Muscle of arm (tissue), 12 donors: ENCODE data around the gene ZNF511. TPM values are rescaled to one million over a fixed set of nuclear protein-coding genes. Genes with fewer than 3 reads are reported as not detected.

Experiments used
- DNase-seq: peaks from one replicate; pipeline ENCODE4 v3.0.0-alpha.2; 2013
- polyA plus RNA-seq, 12 donors: library from polyadenylated mRNA; unstranded; fragments of 120-200 nt; gene quantifications; one replicate each; pipeline ENCODE4 v1.2.1, GENCODE V29; 2013; ENCODE audit not compliant: insufficient read length in 12 of 12

ZNF511 gene
- polyA plus RNA-seq, 12 donors, result 26.1 to 39.7 (median 32.2) TPM; not detected in 1

- no peak for DNase-seq
Observed at GRCh38 chr10:133332936-133333699, 24.4 kb downstream of the ZNF511 start.

GRCh38 chr10:133334503-133335245 is 26.0 kb downstream of the ZNF511 start:
- no peak for DNase-seq

DNA sequence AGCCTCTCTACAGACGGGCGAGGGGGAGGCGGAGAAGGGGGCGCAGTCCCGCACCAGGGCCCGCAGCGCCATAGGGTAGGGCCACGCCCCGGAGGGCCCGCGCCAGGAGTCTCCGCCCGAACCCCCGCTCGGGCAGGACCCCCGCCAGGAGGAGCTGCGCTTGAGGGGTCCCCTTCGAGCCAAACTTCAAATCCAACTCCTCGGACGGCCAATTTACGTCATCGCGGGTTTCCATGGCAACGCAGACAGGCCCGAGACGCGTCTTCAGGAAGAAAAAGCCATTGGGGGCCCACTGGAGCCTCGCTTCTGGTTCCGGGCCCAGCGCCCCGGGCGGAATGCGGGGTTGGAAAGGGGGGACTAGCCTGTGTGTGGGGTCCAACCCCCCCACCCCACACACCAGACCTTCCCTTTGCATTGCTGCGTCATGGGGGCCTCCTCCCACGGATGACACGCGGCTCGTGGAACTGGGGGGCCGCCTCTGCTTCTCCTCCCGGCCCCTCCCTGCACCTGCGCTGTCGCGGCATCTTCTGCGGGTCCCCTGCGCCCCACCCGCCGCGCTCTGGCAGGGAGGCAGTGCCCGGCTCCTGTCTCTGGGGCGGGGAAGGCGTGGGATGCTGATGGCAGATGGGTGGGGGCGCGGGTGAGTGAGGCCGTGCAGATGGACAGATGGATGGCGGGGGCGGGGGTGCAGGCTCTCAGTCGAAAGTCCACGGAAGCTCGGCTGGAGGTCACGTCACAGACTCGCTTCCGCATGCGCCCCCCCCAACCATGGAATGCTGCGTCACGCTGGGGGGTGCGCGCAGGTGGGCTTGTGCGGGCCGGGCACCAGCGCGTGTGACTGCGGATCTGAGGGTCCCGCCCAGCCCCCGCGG is 26.8 kb downstream of the ZNF511 start:
- DNase-seq, result peak; percentile 72

DNA sequence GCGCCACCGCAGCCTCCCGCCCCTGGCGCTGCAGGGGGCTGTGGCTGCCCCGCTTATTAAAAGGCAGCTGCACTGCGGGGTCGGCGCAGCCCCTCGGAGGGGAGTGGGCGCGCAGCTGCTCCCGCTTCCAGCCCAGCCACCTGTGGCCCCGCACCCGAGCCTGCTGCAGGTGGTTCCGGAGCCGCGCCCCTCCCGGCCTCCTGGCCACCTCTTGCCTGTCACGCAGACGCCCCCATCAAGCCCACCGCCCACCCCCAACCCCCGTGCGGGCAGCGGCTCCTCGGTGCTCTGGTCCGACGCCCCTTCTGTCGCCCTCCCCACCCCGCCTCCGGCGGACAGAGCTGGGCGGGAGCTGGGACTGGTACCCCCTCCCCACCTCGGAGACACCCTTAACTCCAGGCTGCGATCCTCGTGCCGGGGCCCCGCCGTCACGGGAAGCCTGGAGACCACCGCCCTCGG is 27.4 kb downstream of the ZNF511 start:
- DNase-seq, result no peak

DNA sequence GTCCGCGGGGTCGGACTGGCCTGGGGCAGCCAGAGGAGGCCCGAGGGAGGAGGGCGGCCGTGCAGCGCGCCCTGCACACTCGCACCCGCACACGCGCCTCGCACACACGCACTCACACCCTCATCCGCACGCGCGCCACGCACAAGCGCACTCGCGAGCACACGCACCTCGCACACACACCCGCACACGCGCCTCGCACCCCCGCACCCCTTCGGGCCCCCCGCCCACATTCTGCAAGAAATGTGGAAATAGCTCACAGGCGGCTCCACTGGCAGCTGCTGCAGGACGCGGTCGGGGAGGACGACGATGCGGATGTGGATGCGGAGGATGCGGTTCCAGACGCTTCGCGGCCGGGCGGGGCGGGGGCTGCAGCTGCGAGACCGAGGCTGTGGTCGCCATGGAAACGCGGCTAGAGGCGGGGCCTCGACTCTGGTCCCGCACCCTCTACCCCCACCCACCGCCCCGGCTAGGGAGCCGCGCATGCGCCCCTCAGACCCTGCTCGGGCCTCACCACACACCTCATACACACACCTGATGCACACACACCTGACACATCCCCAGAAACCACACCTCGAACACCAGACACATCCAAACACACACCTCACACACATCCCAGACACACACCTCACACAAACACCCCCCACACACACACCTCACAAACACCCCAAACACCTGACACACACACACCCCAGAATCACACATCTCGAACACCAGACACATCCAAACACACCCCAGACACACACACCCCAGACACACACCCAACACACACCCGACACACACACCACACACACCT is 28.1 kb downstream of the ZNF511 start, which contains the start of gene CALY:
Gene CALY, minus strand, starts transcription at position 320 of the 793 bp plus-strand sequence. CDS start 7,907 bp downstream, outside the sequence.
- no peak for DNase-seq

- DNase-seq, result no peak
Observed at GRCh38 chr10:133337370-133337725, 28.6 kb downstream of the ZNF511 start.

- DNase-seq, result no peak
Observed at GRCh38 chr10:133338080-133339071, 29.7 kb downstream of the ZNF511 start.

GRCh38 chr10:133339708-133340380 is 31.1 kb downstream of the ZNF511 start:
- DNase-seq, result no peak

DNA sequence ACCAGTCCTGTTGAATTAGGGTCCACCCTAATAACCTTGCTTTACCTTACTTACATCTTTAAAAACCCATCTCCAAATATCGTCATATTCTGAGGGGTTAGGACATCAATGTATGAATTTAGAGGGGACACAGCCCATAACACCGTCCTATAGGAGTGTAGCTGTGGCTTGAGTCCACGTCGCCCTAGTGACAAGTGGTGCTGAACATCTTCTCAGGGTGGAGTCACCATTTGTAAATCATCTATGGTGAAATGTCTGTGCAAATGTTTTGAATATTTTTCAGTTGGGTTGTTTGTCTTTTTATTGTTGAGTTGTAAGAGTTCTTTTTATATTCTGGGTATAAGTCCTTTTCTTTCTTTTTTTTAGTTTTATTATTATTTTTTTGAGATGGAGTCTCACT is 33.3 kb downstream of the ZNF511 start:
- DNase-seq, result no peak

DNA sequence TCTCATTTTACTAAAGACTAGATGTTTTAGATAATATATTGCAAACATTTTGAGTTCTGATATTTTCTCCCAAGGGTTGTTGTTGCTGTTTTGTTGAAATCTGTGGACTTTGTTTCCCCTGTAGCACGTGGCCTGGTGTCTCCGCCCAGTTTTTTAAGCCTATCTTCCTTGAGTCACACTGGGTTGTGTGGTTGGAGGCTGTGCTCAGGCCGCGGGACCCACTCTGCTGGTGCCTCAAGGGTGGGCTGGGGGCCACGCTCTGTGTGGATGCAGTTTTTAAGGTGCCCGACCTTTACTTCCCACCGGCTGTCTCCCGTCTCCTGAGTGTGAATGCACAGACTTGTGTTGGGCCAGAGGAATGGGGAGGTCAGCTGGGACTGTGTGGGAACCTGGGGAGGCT is 34.2 kb downstream of the ZNF511 start:
- DNase-seq, result no peak

DNA sequence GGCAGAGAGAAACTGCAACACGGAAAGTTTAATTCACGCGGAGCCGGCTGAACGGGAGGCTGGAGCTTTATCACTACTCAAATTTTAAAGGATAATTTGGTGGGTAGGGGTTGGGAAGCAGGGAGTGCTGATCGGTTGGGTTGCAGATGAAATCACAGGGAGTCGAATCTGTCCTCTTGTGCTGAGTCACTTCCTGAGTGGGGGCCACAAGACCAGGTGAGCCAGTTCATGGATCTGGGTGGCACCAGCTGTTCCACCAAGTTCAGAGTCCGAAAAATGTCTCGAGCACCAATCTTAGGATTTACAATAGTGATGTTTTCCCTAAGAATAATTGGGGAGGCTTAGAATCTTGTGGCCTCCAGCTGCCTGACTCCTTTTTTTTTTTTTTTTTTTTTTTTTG is 34.8 kb downstream of the ZNF511 start:
- DNase-seq, result no peak

DNA sequence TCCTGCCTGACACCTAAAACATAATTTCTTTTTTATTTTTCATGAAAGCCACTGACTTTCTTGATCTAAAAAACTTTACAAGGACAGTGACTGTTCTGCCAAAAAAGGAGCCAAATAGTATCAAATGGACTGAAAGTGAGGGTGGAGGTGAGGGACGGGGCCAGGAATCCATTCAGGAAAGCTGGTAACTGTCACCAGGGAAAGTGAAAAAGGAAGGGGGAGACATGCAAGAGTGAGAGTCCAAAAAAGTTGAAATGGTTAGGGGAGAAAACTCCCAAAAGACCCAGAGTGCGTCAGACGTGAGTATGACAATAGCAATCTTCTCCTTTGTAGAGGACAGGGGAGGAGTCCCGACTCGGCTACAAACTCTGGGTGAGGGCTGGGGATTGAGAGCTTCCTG is 35.5 kb downstream of the ZNF511 start:
- DNase-seq, result no peak

GRCh38 chr10:133346413-133346812 is 37.7 kb downstream of the ZNF511 start:
- no peak for DNase-seq

DNA sequence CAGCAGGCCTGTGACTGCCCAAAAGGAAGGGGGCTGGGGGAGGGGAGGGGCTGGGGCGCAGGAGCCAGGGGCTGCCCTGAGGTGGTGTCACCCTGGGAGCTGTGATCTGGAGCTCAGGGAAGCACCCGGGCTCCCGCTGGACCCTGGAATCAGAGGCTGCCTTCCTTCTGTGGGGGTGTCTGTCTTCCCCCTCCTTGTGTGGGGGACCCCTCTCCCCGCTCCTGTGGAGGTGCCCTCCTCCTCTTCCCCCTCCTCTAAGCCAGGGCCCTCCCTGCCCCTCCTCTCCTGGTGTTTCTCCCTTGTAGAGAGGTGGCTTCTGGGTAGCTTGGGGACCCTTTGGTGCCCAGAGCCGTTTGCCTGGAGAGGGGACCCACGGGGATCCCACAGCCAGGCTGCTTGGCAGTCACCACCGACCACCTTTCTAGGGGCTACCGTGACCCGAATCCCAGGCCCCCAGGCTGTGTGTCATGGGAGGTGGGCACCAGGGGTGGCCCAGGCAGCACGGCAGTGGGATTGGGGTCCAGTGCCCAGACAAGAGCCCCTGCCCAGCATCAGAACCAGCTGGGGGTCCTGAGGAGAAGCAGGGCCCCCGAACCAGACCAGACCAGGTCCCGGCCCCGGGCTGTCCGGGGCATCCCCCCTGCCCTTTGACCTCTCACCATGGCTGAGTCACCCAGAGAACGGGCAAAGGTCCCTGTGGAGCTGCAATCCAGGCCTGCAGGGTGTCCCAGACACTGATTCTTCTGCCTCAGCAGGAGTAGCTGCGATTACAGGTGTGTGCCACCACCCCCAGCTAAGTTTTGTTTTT is 39.2 kb downstream of the ZNF511 start:
- no peak for DNase-seq

- no peak for DNase-seq
Observed at GRCh38 chr10:133349160-133349568, 40.5 kb downstream of the ZNF511 start.

DNA sequence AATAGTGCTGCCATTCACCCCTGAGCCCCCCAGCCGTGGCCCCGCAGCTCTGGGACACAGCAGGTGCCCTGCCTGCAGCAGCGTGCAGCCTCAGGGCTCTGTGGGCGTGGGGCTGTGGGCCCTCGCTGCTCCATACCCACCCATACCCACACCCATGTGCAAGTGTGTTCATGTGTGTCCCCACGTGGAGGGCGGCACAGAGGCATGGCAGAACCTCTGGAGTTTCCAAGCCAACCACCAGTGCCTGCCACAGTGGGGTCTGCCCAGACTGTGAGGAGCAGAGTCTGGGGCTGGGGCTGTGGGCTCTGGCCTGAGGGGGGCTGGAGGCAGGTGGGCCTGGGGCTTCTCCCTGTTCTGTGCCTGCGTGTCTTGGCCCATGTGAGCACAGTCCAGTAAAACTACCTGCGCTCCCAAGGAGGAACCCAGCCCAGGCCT is 40.9 kb downstream of the ZNF511 start:
- DNase-seq, result no peak

- DNase-seq, result no peak
Observed at GRCh38 chr10:133350283-133350949, 41.7 kb downstream of the ZNF511 start.

DNA sequence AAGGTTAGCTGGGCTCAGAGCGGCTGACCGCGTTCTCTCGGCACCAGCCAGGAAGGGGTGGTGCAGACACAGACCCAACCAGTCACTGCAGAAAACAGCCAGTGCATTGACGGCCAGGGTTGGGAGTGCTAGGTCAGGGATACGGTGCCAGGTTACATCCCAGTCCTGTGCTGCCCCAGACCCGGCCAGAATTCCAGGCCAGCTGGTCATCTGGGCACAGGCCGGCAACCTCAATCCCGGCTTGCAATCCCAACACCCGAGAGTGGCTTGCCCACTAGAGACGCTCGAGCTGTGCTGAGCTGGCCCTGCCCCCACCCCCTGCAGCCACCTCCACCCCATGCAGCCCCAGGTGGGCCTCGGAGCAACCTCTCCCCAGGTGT is 42.2 kb downstream of the ZNF511 start:
- DNase-seq, result no peak
